HL-60 (cell line): ENCODE results near the gene UBA7.

Experiments used
- POLR2AphosphoS5 ChIP-seq: IDR thresholded peaks from 2 replicates; pipeline ENCODE4 v1.6.1; 2012; ENCODE audit warnings: low read depth
- TF ChIP-seq, protein P1 (sequence below): IDR thresholded peaks from 2 replicates; pipeline ENCODE4 v1.6.1; 2012; ENCODE audit warnings: low read depth; ENCODE audit not compliant: insufficient replicate concordance
- TF ChIP-seq, protein P2 (sequence below): IDR thresholded peaks from one replicate; pipeline ENCODE4 v1.5.1; 2011; ENCODE audit warnings: low read length, control low read depth, inconsistent platforms; ENCODE audit not compliant: insufficient read depth

- TF ChIP-seq, protein P1, sequence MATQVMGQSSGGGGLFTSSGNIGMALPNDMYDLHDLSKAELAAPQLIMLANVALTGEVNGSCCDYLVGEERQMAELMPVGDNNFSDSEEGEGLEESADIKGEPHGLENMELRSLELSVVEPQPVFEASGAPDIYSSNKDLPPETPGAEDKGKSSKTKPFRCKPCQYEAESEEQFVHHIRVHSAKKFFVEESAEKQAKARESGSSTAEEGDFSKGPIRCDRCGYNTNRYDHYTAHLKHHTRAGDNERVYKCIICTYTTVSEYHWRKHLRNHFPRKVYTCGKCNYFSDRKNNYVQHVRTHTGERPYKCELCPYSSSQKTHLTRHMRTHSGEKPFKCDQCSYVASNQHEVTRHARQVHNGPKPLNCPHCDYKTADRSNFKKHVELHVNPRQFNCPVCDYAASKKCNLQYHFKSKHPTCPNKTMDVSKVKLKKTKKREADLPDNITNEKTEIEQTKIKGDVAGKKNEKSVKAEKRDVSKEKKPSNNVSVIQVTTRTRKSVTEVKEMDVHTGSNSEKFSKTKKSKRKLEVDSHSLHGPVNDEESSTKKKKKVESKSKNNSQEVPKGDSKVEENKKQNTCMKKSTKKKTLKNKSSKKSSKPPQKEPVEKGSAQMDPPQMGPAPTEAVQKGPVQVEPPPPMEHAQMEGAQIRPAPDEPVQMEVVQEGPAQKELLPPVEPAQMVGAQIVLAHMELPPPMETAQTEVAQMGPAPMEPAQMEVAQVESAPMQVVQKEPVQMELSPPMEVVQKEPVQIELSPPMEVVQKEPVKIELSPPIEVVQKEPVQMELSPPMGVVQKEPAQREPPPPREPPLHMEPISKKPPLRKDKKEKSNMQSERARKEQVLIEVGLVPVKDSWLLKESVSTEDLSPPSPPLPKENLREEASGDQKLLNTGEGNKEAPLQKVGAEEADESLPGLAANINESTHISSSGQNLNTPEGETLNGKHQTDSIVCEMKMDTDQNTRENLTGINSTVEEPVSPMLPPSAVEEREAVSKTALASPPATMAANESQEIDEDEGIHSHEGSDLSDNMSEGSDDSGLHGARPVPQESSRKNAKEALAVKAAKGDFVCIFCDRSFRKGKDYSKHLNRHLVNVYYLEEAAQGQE: no peak
- TF ChIP-seq, protein P2, sequence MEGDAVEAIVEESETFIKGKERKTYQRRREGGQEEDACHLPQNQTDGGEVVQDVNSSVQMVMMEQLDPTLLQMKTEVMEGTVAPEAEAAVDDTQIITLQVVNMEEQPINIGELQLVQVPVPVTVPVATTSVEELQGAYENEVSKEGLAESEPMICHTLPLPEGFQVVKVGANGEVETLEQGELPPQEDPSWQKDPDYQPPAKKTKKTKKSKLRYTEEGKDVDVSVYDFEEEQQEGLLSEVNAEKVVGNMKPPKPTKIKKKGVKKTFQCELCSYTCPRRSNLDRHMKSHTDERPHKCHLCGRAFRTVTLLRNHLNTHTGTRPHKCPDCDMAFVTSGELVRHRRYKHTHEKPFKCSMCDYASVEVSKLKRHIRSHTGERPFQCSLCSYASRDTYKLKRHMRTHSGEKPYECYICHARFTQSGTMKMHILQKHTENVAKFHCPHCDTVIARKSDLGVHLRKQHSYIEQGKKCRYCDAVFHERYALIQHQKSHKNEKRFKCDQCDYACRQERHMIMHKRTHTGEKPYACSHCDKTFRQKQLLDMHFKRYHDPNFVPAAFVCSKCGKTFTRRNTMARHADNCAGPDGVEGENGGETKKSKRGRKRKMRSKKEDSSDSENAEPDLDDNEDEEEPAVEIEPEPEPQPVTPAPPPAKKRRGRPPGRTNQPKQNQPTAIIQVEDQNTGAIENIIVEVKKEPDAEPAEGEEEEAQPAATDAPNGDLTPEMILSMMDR: no peak
- no peak for TF ChIP-seq POLR2AphosphoS5
These were observed 747 bp downstream of the UBA7 start for GRCh38 chr3:49812916-49813496.
